A673 (cell line): ENCODE results near the gene SRSF9. TPM values are rescaled to one million over a fixed set of nuclear protein-coding genes. Genes with fewer than 3 reads are reported as not detected.
"Not testable (repeated sequence)": the region's sequence is repeated elsewhere in the genome, so short reads cannot be mapped to it uniquely, and the experiment has no call there.

ENCODE experiments used
- BruUV-seq: library from RNA; stranded (reverse); fragments of 400-500 nt; replicated peaks from 2 replicates; lab custom pipeline; 2021; lab: Mats Ljungman, UMichigan
- CTCF ChIA-PET: fragments of 300-600 bp; sonication (Branson Sonifier 250); formaldehyde crosslinking; loops from one replicate; lab custom pipeline; 2022; ENCODE audit warnings: antibody characterized with exemption; lab: Charles Lee
- POLR2A ChIA-PET: fragments of 300-600 bp; sonication (Branson Sonifier 250); formaldehyde crosslinking; loops from one replicate; lab custom pipeline; 2022; ENCODE audit warnings: antibody characterized with exemption; ENCODE audit not compliant: low non-redundant PET; lab: Charles Lee
- DNase-seq: peaks from one replicate; pipeline ENCODE4 v3.0.0-alpha.2; 2015; ENCODE audit warnings: low spot score
- H3K27ac ChIP-seq: fragments of 200-600 bp; sonication (generic); 2 replicates; pipeline ENCODE4 v1.5.1; 2016; ENCODE audit warnings: mixed run types, low read depth, mild to moderate bottlenecking, mixed read lengths, antibody characterized with exemption, low read length; ENCODE audit not compliant: poor library complexity, severe bottlenecking
- H3K27me3 ChIP-seq: fragments of 200-600 bp; sonication (generic); replicated peaks from 2 replicates; pipeline ENCODE4 v1.6.1; 2017; ENCODE audit warnings: mixed run types, low read depth, mild to moderate bottlenecking, mixed read lengths, antibody characterized with exemption, low read length; ENCODE audit not compliant: insufficient read depth, poor library complexity
- H3K36me3 ChIP-seq: fragments of 200-600 bp; sonication (generic); 2 replicates; pipeline ENCODE4 v1.6.1; 2016; ENCODE audit warnings: mixed run types, mild to moderate bottlenecking, mixed read lengths, antibody characterized with exemption, low read length; ENCODE audit not compliant: insufficient read depth, poor library complexity, severe bottlenecking
- H3K4me1 ChIP-seq: fragments of 200-600 bp; sonication (generic); 2 replicates; pipeline ENCODE4 v1.6.1; 2017; ENCODE audit warnings: mixed run types, mild to moderate bottlenecking, mixed read lengths, antibody characterized with exemption, low read length; ENCODE audit not compliant: insufficient read depth, poor library complexity, severe bottlenecking
- H3K4me3 ChIP-seq: fragments of 200-600 bp; sonication (generic); 2 replicates; pipeline ENCODE4 v1.5.1; 2016; ENCODE audit warnings: low read depth, mixed run types, mild to moderate bottlenecking, mixed read lengths, low read length; ENCODE audit not compliant: poor library complexity, severe bottlenecking
- H3K9me3 ChIP-seq: fragments of 200-600 bp; sonication (generic); 2 replicates; pipeline ENCODE4 v1.6.1; 2016; ENCODE audit warnings: mixed run types, low read depth, mild to moderate bottlenecking, mixed read lengths, antibody characterized with exemption, low read length; ENCODE audit not compliant: poor library complexity, severe bottlenecking
- EZH2 ChIP-seq: fragments of 200-600 bp; sonication (generic); IDR thresholded peaks from 2 replicates; pipeline ENCODE4 v1.6.1; 2017; ENCODE audit warnings: borderline replicate concordance, low read depth, mild to moderate bottlenecking, mixed read lengths, antibody characterized with exemption, low read length; ENCODE audit not compliant: poor library complexity, severe bottlenecking
- intact Hi-C: fragments of 100-400 bp; cut with micrococcal nuclease; formaldehyde crosslinking; loops from one replicate; pipeline ENCODE4 v1.10.0; 2022; ENCODE audit not compliant: unreplicated experiment
- total RNA-seq: library from RNA; stranded (reverse); gene quantifications from 2 replicates; pipeline ENCODE4 v1.2.3, GENCODE V29; 2021
- TF ChIP-seq, protein P1 (sequence below): fragments of 300-800, 200-600 bp; sonication (generic); conservative IDR thresholded peaks from 2 replicates; pipeline ENCODE4 v1.5.1; 2017; ENCODE audit warnings: low read depth, mild to moderate bottlenecking, antibody characterized with exemption, low read length, moderate library complexity, mixed read lengths

Gene SRSF9
- total RNA-seq, 1 experiment from 2014 or later = 328 TPM

DNA sequence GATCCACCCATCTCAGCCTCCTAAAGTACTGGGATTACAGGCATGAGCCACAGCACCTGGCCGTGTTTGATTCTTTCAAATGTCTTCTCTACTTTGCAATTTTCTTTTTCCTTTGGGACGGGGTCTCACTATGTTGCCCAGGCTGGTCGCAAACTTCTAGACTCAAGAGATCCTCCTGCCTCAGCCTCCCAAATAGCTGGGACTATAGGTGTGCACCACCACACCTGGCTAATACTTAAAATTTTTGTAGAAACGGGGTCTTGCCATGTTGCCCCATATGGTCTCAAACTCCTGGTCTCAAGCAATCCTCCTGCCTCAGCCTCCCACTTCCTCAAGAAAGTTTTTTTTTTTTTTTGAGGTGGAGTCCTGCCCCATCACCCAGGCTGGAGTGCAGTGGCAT lies 21.6 kb downstream of the SRSF9 start:
- CTCF ChIA-PET = no interaction called here
- POLR2A ChIA-PET = no interaction called here
- DNase-seq = no peak

DNA sequence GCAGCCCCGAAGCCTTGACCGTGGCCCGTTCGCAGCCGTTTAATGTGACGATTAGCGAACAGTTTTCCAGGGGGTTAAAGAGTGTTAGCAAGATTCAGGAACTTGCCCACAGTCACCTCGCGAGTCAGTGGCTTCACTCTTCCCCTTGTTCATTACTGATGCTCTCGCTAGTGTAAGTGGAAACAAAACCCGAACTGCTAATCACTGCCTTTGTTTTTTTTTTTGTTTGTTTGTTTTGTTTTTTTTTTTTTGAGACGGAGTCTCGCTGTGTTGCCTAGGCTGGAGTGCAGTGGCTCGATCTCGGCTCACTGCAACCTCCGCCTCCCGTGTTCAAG lies 22.7 kb downstream of the SRSF9 start:
- BruUV-seq = TSS peak; percentile 76
- DNase-seq, H3K4me1 ChIP-seq, intact Hi-C loops, CTCF ChIA-PET, POLR2A ChIA-PET, H3K9me3 ChIP-seq, H3K27me3 ChIP-seq: not testable (repeated sequence)
- H3K4me3 ChIP-seq = peak overlapping the region; percentile 100
- peak overlapping the region; percentile 97 for H3K27ac ChIP-seq
- peaks cover 41% of the 10 kb centered on the region for H3K36me3 ChIP-seq

More for the DNA sequence above, 21.6 kb downstream of the SRSF9 start:
- H3K36me3 ChIP-seq = peaks cover 39% of the 10 kb centered on the region
- TF ChIP-seq EZH2 = no peak
- TF ChIP-seq, protein P1, sequence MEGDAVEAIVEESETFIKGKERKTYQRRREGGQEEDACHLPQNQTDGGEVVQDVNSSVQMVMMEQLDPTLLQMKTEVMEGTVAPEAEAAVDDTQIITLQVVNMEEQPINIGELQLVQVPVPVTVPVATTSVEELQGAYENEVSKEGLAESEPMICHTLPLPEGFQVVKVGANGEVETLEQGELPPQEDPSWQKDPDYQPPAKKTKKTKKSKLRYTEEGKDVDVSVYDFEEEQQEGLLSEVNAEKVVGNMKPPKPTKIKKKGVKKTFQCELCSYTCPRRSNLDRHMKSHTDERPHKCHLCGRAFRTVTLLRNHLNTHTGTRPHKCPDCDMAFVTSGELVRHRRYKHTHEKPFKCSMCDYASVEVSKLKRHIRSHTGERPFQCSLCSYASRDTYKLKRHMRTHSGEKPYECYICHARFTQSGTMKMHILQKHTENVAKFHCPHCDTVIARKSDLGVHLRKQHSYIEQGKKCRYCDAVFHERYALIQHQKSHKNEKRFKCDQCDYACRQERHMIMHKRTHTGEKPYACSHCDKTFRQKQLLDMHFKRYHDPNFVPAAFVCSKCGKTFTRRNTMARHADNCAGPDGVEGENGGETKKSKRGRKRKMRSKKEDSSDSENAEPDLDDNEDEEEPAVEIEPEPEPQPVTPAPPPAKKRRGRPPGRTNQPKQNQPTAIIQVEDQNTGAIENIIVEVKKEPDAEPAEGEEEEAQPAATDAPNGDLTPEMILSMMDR = no peak
- no TSS peak for BruUV-seq
- no peaks in the 10 kb centered on the region for H3K9me3 ChIP-seq
- no peak overlapping the region for H3K27ac ChIP-seq
- no peak overlapping the region for H3K4me3 ChIP-seq
- H3K4me1 ChIP-seq = peaks cover 6% of the 10 kb centered on the region
- H3K27me3 ChIP-seq = no peaks in the 10 kb centered on the region
- intact Hi-C loops = no loop called here

DNA sequence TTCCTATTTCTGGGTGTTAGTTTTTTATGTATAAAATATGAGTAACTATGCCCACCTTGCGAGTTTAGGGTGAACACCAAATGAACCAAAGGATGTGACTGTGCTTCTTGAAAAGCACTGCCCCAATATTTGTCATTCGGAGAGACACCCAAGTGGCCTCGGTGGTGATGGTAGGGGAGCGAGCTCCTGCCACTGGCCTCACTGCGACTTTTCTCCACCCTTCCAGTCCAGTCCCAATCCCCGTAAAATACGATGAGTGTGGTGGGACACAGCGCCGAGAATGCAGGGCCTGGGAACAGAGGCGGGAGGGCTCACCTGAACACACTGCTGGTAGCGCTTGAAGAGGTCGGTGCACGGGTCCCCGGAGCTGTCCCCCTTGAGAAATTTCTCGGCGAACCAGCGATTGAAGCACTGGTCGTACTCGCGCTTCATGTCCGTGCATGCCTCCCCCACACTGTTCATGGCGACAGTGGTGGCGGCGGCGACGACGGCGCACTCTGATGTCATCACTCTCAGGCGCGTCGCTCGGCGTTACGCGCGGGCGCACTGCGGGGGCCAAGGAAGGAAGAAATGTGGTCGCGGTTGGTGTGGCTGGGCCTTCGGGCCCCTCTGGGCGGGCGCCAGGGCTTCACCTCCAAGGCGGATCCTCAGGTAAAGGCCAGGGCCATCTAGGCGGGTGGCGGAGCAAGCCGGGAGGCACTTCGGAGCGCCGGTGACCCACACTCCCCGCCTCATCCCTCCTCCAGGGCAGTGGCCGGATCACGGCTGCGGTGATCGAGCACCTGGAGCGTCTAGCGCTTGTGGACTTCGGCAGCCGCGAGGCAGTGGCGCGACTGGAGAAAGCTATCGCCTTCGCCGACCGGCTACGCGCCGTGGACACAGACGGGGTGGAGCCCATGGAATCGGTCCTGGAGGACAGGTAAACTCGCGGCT lies 23.4 kb downstream of the SRSF9 start, which contains the start of the genes GATC and TRIAP1:
TSS of gene GATC (plus strand) at position 534 of the 933 bp plus-strand sequence. CDS start at position 571, 37 bp downstream.
TSS of gene TRIAP1 (minus strand) at position 474 of the 933 bp plus-strand sequence. CDS start at position 462, 12 bp downstream.
- no peaks in the 10 kb centered on the region for H3K9me3 ChIP-seq
- TSS peak; percentile 82 for BruUV-seq
- peaks cover 45% of the 10 kb centered on the region for H3K36me3 ChIP-seq
- H3K27me3 ChIP-seq = no peaks in the 10 kb centered on the region
- POLR2A ChIA-PET = no interaction called here
- CTCF ChIA-PET = no interaction called here
- DNase-seq = peak; percentile 90
- H3K4me3 ChIP-seq = peak within 1 kb of the TSS; percentile 100
- intact Hi-C loops = no loop called here
- peak within 1 kb of the TSS; percentile 97 for H3K27ac ChIP-seq
- peaks cover 6% of the 10 kb centered on the region for H3K4me1 ChIP-seq
- TF ChIP-seq, protein P1 = no peak
- TF ChIP-seq EZH2 = no peak
